ENCODE results near the gene NRP2.

GRCh38 chr2:205678541-205679142, 3.7 kb upstream of the NRP2 start:
- TF ChIP-seq EZH2 (IDR thresholded peaks at IDR 0.05; ENCODE audit: low read length, missing control alignments) (no peak), CTCF (conservative IDR thresholded peaks at IDR 0.05 in 1 of 2, IDR thresholded peaks at IDR 0.05 in 1 of 2; ENCODE audit: low read depth in 1 of 2, low read length in 2 of 2) (no peak)

Data from fibroblast of lung (primary cell).